AG04449 (cell line): ENCODE results near the gene GPN3.
"Not testable (repeated sequence)": the region's sequence is repeated elsewhere in the genome, so short reads cannot be mapped to it uniquely, and the experiment has no call there.

ENCODE experiments used
- CTCF ChIA-PET: fragments of 350-600 bp; formaldehyde crosslinking; extraction: SDS; loops from one replicate; lab custom pipeline; 2021; ENCODE audit warnings: antibody characterized with exemption; lab: Yijun Ruan, JAX
- POLR2A ChIA-PET: fragments of 400-600, 350-600 bp; formaldehyde crosslinking; extraction: SDS; loops from one replicate; lab custom pipeline; 2020; ENCODE audit warnings: antibody characterized with exemption, inconsistent platforms; lab: Yijun Ruan, JAX
- DNase-seq: peaks from one replicate; pipeline ENCODE4 v3.0.0-alpha.2; 2010; ENCODE audit warnings: low read depth, low spot score
- H3K4me3 ChIP-seq: 2 replicates; pipeline ENCODE4 v1.5.1; 2011; ENCODE audit warnings: low read depth, mild to moderate bottlenecking, control low read depth, low read length
- TF ChIP-seq, protein P1 (sequence below): IDR thresholded peaks from one replicate; pipeline ENCODE4 v1.5.1; 2011; ENCODE audit warnings: mild to moderate bottlenecking, moderate library complexity, low read length, control low read depth, inconsistent platforms; ENCODE audit not compliant: insufficient read depth; ENCODE audit errors: missing control alignments

Gene GPN3

DNA sequence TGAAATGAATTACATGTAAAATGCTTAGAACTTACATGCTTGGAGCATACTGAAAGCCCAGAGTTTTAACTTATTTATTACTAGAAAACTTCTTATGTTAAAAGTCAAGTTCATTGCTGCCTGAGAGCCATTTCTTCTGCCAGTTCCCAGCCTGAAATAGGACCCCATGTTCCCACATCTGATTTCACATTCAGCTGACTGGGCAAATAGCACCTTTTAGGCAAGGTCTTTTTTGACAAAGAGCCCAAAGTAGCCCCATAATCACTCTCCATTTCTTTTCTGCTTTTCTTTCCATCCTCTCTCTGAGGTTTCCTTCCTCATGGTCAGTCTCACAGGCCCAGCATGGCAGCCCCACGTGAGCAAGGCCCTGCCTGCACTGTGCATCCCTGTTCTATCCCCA is 16.8 kb downstream of the GPN3 start:
- ChIA-PET CTCF (interaction anchor here (1.0 to 9.1 kb wide), 10 partner anchors 16 to 376 kb away, joined by 3 to 195 read pairs (median 6); partner anchors contain the start of genes FAM216A and GPN3), POLR2A (no interaction called here)
- no peak overlapping the region for H3K4me3 ChIP-seq
- no peak for DNase-seq
- TF ChIP-seq, protein P1, sequence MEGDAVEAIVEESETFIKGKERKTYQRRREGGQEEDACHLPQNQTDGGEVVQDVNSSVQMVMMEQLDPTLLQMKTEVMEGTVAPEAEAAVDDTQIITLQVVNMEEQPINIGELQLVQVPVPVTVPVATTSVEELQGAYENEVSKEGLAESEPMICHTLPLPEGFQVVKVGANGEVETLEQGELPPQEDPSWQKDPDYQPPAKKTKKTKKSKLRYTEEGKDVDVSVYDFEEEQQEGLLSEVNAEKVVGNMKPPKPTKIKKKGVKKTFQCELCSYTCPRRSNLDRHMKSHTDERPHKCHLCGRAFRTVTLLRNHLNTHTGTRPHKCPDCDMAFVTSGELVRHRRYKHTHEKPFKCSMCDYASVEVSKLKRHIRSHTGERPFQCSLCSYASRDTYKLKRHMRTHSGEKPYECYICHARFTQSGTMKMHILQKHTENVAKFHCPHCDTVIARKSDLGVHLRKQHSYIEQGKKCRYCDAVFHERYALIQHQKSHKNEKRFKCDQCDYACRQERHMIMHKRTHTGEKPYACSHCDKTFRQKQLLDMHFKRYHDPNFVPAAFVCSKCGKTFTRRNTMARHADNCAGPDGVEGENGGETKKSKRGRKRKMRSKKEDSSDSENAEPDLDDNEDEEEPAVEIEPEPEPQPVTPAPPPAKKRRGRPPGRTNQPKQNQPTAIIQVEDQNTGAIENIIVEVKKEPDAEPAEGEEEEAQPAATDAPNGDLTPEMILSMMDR = no peak

DNA sequence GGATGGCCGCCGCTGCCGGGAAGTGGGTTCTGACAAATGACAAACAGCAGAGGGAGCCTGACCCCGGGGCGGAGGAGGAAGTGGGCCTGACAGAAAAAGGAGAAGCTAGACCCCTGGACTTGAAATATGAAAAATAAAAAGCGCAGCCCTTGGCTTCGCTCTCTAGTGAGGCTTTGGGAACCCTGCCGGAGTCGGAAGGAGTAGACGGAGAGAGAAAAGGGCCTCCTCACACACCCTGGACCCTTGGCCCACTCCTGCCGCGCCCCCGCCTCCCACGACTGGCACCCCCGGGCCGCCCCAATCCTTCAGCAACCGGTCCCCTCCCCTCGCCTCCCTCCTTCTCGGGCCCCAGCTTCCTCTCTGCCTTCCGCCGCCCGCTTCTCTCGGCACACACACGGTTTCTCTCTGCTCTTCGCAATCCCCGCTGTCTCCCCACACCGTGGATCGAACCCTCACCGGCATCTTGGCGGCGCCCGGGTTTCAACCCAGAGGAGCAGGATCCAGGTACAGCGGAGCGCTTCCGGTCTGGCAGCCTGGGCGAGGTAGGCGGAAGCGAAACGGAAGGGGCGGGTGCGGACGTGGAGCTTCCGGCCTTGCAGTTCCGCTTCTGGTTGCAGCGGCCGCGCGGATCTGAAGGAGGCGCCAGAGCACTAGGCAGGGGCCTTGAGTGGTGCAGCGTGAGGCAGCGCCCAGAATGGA is 18.1 kb downstream of the GPN3 start, which contains the start of gene ARPC3:
ARPC3 (minus strand) TSS at position 539 of the 699 bp plus-strand sequence; CDS start at position 462, 77 bp downstream.
- peak; percentile 42 for DNase-seq
- TF ChIP-seq, protein P1 = peak; percentile 92
- POLR2A ChIA-PET = interaction anchor here (0.7 to 1.7 kb wide), 7 partner anchors 9 to 144 kb away, joined by 3 to 15 read pairs (median 3); partner anchors contain the start of genes FAM216A and GPN3
- CTCF ChIA-PET = interaction anchor here (0.6 to 9.1 kb wide), 35 partner anchors 9 to 444 kb away, joined by 3 to 195 read pairs (median 4); partner anchors contain the start of genes FAM216A, GPN3, RAD9B and TCTN1
- peak within 1 kb of the TSS; percentile 95 for H3K4me3 ChIP-seq

DNA sequence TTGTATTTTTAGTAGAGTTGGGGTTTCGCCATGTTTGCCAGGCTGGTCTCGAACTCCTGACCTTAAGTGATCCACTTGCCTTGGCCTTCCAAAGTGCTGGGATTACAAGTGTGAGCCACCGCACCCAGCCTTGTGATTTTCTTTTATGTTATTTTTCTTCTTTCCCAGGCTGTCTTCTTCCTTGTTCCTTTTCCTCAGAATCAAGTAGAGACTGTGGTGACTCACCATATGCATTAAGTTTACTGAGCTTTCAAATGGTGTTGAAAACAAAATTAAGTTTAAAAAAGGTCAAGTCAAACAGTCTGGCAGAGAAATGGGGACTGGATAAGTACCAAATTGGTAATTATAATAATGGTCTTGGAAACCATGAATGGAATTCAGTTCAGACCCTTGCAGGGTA is 23.6 kb downstream of the GPN3 start:
- no peak overlapping the region for H3K4me3 ChIP-seq
- TF ChIP-seq, protein P1 = no peak
- POLR2A ChIA-PET = no interaction called here
- CTCF ChIA-PET = interaction anchor here (1.3 to 2.7 kb wide), 4 partner anchors 13 to 157 kb away, joined by 3 to 17 read pairs (median 6); partner anchors contain the start of gene FAM216A
- DNase-seq = no peak

DNA sequence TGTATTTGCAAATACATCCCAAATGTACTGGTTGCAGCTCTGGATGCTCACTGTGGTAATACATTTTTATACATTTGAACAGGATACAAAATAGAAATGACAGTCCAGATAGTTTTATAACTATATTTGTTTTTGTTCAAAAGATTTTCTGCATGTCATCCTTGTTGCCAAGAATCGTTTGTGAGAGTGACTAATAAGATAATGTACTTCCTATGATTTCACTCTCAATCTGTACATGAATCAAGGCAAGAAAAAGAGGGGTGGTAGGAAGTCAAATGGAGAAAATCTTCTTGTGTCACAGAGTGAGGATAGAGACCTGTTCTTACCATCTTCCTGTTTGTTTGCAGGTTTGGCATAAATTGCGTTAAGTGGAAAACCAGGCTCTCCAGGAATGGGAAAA is 31.8 kb downstream of the GPN3 start:
- CTCF ChIA-PET = interaction anchor here (1.8 kb wide), 1 partner anchor 452 kb away, joined by 3 read pairs; no protein-coding TSS in a partner anchor
- no peak overlapping the region for H3K4me3 ChIP-seq
- POLR2A ChIA-PET = no interaction called here
- DNase-seq = no peak
- TF ChIP-seq, protein P1 = no peak

DNA sequence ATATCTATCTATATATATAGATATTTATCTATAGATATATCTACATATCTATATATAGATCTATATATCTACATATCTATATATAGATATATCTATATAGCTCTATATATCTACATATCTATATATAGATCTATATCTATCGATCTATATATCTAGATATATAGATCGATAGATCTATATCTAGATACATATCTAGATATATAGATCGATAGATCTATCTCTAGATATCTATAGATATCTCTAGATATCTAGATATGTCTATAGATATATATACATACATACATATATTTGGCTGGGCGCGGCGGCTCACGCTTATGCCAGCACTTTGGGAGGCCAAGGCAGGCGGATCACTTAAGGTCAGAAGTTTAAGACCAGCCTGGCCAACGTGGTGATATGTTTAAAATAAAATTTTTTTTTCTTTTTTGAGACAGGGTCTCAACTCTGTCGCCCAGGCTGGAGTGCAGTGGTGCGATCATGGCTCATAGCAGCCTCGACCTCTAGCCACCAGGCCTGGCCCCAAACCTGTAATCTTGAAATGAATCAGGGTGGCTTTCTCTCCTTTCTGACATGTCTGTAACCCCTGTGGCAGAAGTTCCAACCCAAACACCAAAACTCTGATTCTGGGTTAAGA is 36.0 kb downstream of the GPN3 start:
- DNase-seq = no peak
- CTCF ChIA-PET = interaction anchor here (0.6 to 2.9 kb wide), 51 partner anchors 8 to 450 kb away, joined by 3 to 65 read pairs (median 5); partner anchors contain the start of genes ANAPC7, ARPC3, FAM216A and GPN3
- POLR2A ChIA-PET = interaction anchor here (0.9 to 1.5 kb wide), 3 partner anchors 10 to 36 kb away, joined by 5 to 10 read pairs (median 6); partner anchors contain the start of genes ARPC3, FAM216A and GPN3
- no peak overlapping the region for H3K4me3 ChIP-seq
- TF ChIP-seq, protein P1 = no peak

DNA sequence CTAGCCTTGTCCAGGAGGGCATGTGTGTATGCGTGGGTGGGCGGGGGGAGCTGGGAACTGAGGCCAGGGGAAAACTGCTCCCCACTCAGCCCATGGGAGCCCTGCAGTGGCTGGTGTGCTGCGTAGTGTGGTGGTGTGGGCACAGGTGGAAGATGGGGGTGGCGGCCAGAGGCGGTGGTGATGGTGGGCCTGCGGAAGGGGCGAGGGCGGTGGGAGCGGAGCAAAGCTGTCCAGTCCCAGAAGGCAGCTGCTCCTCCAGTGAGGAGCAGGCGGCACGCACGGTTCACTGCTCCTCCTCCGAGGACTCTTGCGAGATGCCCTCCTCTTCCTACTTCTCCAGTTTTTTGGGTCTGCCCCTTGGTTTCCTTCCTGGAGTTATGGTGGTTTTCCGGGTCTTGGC is 38.4 kb downstream of the GPN3 start:
- CTCF ChIA-PET = interaction anchor here (2.8 to 2.9 kb wide), 2 partner anchors 326 to 330 kb away, joined by 50 to 65 read pairs; no protein-coding TSS in a partner anchor
- DNase-seq, POLR2A ChIA-PET, H3K4me3 ChIP-seq: not testable (repeated sequence)
